ENCODE measurements around the gene CENPM.
A peak's percentile ranks its signal among the peaks of the same experiment; 100 is the strongest.

- TF ChIP-seq, protein P1, sequence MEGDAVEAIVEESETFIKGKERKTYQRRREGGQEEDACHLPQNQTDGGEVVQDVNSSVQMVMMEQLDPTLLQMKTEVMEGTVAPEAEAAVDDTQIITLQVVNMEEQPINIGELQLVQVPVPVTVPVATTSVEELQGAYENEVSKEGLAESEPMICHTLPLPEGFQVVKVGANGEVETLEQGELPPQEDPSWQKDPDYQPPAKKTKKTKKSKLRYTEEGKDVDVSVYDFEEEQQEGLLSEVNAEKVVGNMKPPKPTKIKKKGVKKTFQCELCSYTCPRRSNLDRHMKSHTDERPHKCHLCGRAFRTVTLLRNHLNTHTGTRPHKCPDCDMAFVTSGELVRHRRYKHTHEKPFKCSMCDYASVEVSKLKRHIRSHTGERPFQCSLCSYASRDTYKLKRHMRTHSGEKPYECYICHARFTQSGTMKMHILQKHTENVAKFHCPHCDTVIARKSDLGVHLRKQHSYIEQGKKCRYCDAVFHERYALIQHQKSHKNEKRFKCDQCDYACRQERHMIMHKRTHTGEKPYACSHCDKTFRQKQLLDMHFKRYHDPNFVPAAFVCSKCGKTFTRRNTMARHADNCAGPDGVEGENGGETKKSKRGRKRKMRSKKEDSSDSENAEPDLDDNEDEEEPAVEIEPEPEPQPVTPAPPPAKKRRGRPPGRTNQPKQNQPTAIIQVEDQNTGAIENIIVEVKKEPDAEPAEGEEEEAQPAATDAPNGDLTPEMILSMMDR (IDR thresholded peaks at IDR 0.05), result peak; percentile 71 to 97 (median 86)
- no peak for TF ChIP-seq POLR2A (IDR thresholded peaks at IDR 0.05)
Observed at GRCh38 chr22:41925783-41926460, 21.0 kb downstream of the CENPM start.
